ENCODE data around the gene CDYL2. TPM values are rescaled to one million over a fixed set of nuclear protein-coding genes. Genes with fewer than 3 reads are reported as not detected.

Gene CDYL2
- total RNA-seq = 41.5 and 49.9 TPM in 2 replicates

GRCh38 chr16:80804526-80805383 is at the start of gene CDYL2:
Gene CDYL2 (minus strand): TSS chr16:80804598. CDS start chr16:80804173, 425 bp downstream.

Other genes with a start within 250 kb of the CDYL2 start
- 31.7 and 47.5 TPM in 2 replicates for gene CMC2, start 202.3 kb upstream of the CDYL2 start, total RNA-seq
- 34.0 and 56.6 TPM in 2 replicates for gene CENPN, start 202.6 kb upstream of the CDYL2 start, total RNA-seq
- gene ATMIN, start 231.2 kb upstream of the CDYL2 start, total RNA-seq = 34.6 and 46.1 TPM in 2 replicates

Data from vein endothelial cell (primary cell).